SK-N-SH treated with all-trans-retinoic acid at 6 μM for 48 hours (cell line): Measurements from ENCODE around the gene AUTS2.

ENCODE experiments used
- ATAC-seq: fragments of 200-7000 bp; cut with Tn5 transposase; 3 replicates; pipeline ENCODE4 v1.9.1; 2020; ENCODE audit warnings: mild to moderate bottlenecking, moderate library complexity
- ARNTL ChIP-seq: fragments of 450-650 bp; formaldehyde crosslinking; IDR thresholded peaks from 2 replicates; pipeline ENCODE4 v1.5.0; 2020; ENCODE audit warnings: low read depth, mild to moderate bottlenecking, moderate library complexity, borderline replicate concordance
- CREB5 ChIP-seq: fragments of 250-450 bp; sonication (Bioruptor Pico); IDR thresholded peaks from 2 replicates; pipeline ENCODE4 v1.5.1; 2020; ENCODE audit warnings: low read depth, mild to moderate bottlenecking, moderate library complexity
- CSDC2 ChIP-seq: fragments of 250-450 bp; sonication (Bioruptor Pico); IDR thresholded peaks from 2 replicates; pipeline ENCODE4 v1.5.0; 2020; ENCODE audit warnings: mild to moderate bottlenecking, moderate library complexity
- CSRNP3 ChIP-seq: fragments of 250-450 bp; sonication (Bioruptor Pico); IDR thresholded peaks from 2 replicates; pipeline ENCODE4 v1.5.1; 2021; ENCODE audit warnings: mild to moderate bottlenecking, moderate library complexity
- ESRRG ChIP-seq: fragments of 250-450 bp; sonication (Bioruptor Pico); IDR thresholded peaks from 2 replicates; pipeline ENCODE4 v1.6.1; 2021; ENCODE audit warnings: mild to moderate bottlenecking
- GLIS3 ChIP-seq: fragments of 250-450 bp; sonication (Bioruptor Pico); IDR thresholded peaks from 2 replicates; pipeline ENCODE4 v1.5.0; 2020; ENCODE audit warnings: mild to moderate bottlenecking, moderate library complexity
- ISL1 ChIP-seq: fragments of 250-450 bp; sonication (Bioruptor Pico); IDR thresholded peaks from 2 replicates; pipeline ENCODE4 v2.1.2; 2022; ENCODE audit warnings: mild to moderate bottlenecking, moderate library complexity
- OSR1 ChIP-seq: fragments of 250-450 bp; sonication (Bioruptor Pico); IDR thresholded peaks from 2 replicates; pipeline ENCODE4 v1.8.0; 2022; ENCODE audit warnings: moderate library complexity, mild to moderate bottlenecking, inconsistent platforms
- PATZ1 ChIP-seq: fragments of 250-450 bp; sonication (Bioruptor Pico); IDR thresholded peaks from 2 replicates; pipeline ENCODE4 v1.8.0; 2020; ENCODE audit warnings: mild to moderate bottlenecking, moderate library complexity, borderline replicate concordance
- POU6F1 ChIP-seq: fragments of 250-450 bp; sonication (Bioruptor Pico); IDR thresholded peaks from 2 replicates; pipeline ENCODE4 v1.8.0; 2021; ENCODE audit warnings: low read depth, mild to moderate bottlenecking, moderate library complexity, borderline replicate concordance
- PPARA ChIP-seq: fragments of 250-450 bp; sonication (Bioruptor Pico); IDR thresholded peaks from 2 replicates; pipeline ENCODE4 v1.5.0; 2020; ENCODE audit warnings: mild to moderate bottlenecking, borderline replicate concordance
- RARB ChIP-seq: fragments of 250-450 bp; sonication (Bioruptor Pico); IDR thresholded peaks from 2 replicates; pipeline ENCODE4 v1.8.0; 2021; ENCODE audit warnings: mild to moderate bottlenecking, moderate library complexity
- SNAI2 ChIP-seq: fragments of 250-450 bp; sonication (Bioruptor Pico); IDR thresholded peaks from 2 replicates; pipeline ENCODE4 v1.5.0; 2020; ENCODE audit warnings: mild to moderate bottlenecking, moderate library complexity
- TCF4 ChIP-seq: fragments of 250-450 bp; sonication (Bioruptor Pico); IDR thresholded peaks from 2 replicates; pipeline ENCODE4 v1.8.0; 2021; ENCODE audit warnings: mild to moderate bottlenecking, moderate library complexity, borderline replicate concordance
- TOX ChIP-seq: fragments of 250-450 bp; sonication (Bioruptor Pico); IDR thresholded peaks from 2 replicates; pipeline ENCODE4 v1.8.0; 2021; ENCODE audit warnings: mild to moderate bottlenecking, moderate library complexity, borderline replicate concordance
- TSHZ2 ChIP-seq: fragments of 250-450 bp; sonication (Bioruptor Pico); IDR thresholded peaks from 2 replicates; pipeline ENCODE4 v1.5.0; 2020; ENCODE audit warnings: mild to moderate bottlenecking, moderate library complexity
- ZC3H10 ChIP-seq: fragments of 250-450 bp; sonication (Bioruptor Pico); IDR thresholded peaks from 2 replicates; pipeline ENCODE4 v1.5.1; 2021; ENCODE audit warnings: mild to moderate bottlenecking, moderate library complexity
- ZFP3 ChIP-seq: fragments of 250-450 bp; sonication (Bioruptor Pico); IDR thresholded peaks from 2 replicates; pipeline ENCODE4 v1.5.0; 2020; ENCODE audit warnings: mild to moderate bottlenecking, moderate library complexity
- ZFP30 ChIP-seq: fragments of 450-650 bp; formaldehyde crosslinking; IDR thresholded peaks from 2 replicates; pipeline ENCODE4 v1.5.0; 2022; ENCODE audit warnings: mild to moderate bottlenecking, moderate library complexity
- ZNF565 ChIP-seq: fragments of 450-650 bp; formaldehyde crosslinking; conservative IDR thresholded peaks from 2 replicates; pipeline ENCODE4 v1.5.0; 2020; ENCODE audit warnings: low read depth, mild to moderate bottlenecking, moderate library complexity
- ZNF70 ChIP-seq: fragments of 450-650 bp; formaldehyde crosslinking; IDR thresholded peaks from 2 replicates; pipeline ENCODE4 v1.5.0; 2020; ENCODE audit warnings: mild to moderate bottlenecking, moderate library complexity
- ZNF8 ChIP-seq: fragments of 450-650 bp; formaldehyde crosslinking; IDR thresholded peaks from 2 replicates; pipeline ENCODE4 v1.5.0; 2020; ENCODE audit warnings: mild to moderate bottlenecking, moderate library complexity

Gene AUTS2

DNA sequence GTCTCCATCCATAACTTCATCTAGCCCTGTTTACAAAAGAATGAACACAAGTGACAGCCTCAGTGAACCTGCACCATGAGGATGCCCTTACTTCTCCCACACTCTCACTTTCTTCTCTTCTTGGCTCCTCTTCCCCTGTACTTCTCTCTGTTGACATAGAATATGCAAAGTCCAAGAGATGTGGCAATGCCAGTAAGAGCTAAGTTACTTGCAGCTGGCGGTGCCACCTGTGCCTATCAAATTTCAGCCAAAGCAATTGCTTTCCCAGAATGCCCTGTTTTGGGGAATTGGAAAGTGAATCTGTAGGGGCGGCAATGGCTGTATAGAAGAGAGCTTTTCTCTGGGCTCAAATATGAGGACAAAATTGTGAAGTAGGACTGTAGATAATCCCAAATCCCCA, 557.8 kb downstream of the AUTS2 start:
- no peak for TF ChIP-seq CSDC2 (CRISPR knock-in tag)
- TF ChIP-seq ZNF8 (CRISPR knock-in tag): no peak
- TF ChIP-seq ARNTL (CRISPR knock-in tag): no peak
- TF ChIP-seq PPARA (CRISPR knock-in tag): no peak
- TF ChIP-seq PATZ1 (CRISPR knock-in tag): no peak
- no peak for TF ChIP-seq RARB (CRISPR knock-in tag)
- TF ChIP-seq CREB5: no peak
- TF ChIP-seq ESRRG: no peak
- TF ChIP-seq ZNF70 (CRISPR knock-in tag): no peak
- no peak for TF ChIP-seq TSHZ2 (CRISPR knock-in tag)
- TF ChIP-seq ZC3H10 (CRISPR knock-in tag): no peak
- TF ChIP-seq SNAI2 (CRISPR knock-in tag): no peak
- no peak for TF ChIP-seq ZNF565 (CRISPR knock-in tag)
- no peak for TF ChIP-seq OSR1 (CRISPR knock-in tag)
- TF ChIP-seq GLIS3 (CRISPR knock-in tag): no peak
- TF ChIP-seq ZFP3 (CRISPR knock-in tag): no peak
- TF ChIP-seq TCF4 (CRISPR knock-in tag): no peak
- TF ChIP-seq CSRNP3 (CRISPR knock-in tag): no peak
- TF ChIP-seq, all 23 proteins: peak for 0
- no peak for ATAC-seq

- no peak for ATAC-seq
- TF ChIP-seq OSR1 (CRISPR knock-in tag) (no peak), ZFP30 (CRISPR knock-in tag) (no peak), ISL1 (no peak), ZNF8 (CRISPR knock-in tag) (no peak), ZC3H10 (CRISPR knock-in tag) (no peak), RARB (CRISPR knock-in tag) (no peak), ESRRG (no peak), POU6F1 (CRISPR knock-in tag) (no peak), ZNF565 (CRISPR knock-in tag) (no peak), ARNTL (CRISPR knock-in tag) (no peak), PATZ1 (CRISPR knock-in tag) (no peak), TOX (no peak)
Measured at GRCh38 chr7:70159121-70159520, 560.8 kb downstream of the AUTS2 start.
